HG02973 (cell line): Measurements from ENCODE around the gene CRB2.
"Not testable (repeated sequence)": the region's sequence is repeated elsewhere in the genome, so short reads cannot be mapped to it uniquely, and the experiment has no call there.

ENCODE experiments used
- ATAC-seq: cut with Tn5 transposase; IDR thresholded peaks from one replicate; pipeline ENCODE4 v1.9.1; 2021; ENCODE audit warnings: moderate library complexity; ENCODE audit not compliant: unreplicated experiment

Gene CRB2

GRCh38 chr9:123327697-123328100 is 28.3 kb upstream of the CRB2 start:
- ATAC-seq = no peak

GRCh38 chr9:123329329-123329955 is 26.6 kb upstream of the CRB2 start:
- ATAC-seq = no peak

- no peak for ATAC-seq
These were observed 24.5 kb upstream of the CRB2 start for GRCh38 chr9:123331346-123332060.

GRCh38 chr9:123333058-123333669 is 22.8 kb upstream of the CRB2 start:
- ATAC-seq = not testable (repeated sequence)

GRCh38 chr9:123334639-123335038 is 21.4 kb upstream of the CRB2 start:
- no peak for ATAC-seq

GRCh38 chr9:123335193-123335985 is 20.6 kb upstream of the CRB2 start:
- ATAC-seq = no peak

- no peak for ATAC-seq
These were observed 20.0 kb upstream of the CRB2 start for GRCh38 chr9:123335986-123336329.

GRCh38 chr9:123336449-123336848 is 19.5 kb upstream of the CRB2 start:
- no peak for ATAC-seq

- ATAC-seq = no peak
These were observed 19.0 kb upstream of the CRB2 start for GRCh38 chr9:123336959-123337358.

- no peak for ATAC-seq
These were observed 18.0 kb upstream of the CRB2 start for GRCh38 chr9:123337971-123338370.

- peak; percentile 58 for ATAC-seq
These were observed 17.0 kb upstream of the CRB2 start for GRCh38 chr9:123338710-123339665.

- ATAC-seq = peak; percentile 41
These were observed 16.1 kb upstream of the CRB2 start for GRCh38 chr9:123339666-123340510.

- ATAC-seq = no peak
These were observed 14.2 kb upstream of the CRB2 start for GRCh38 chr9:123341816-123342215.

GRCh38 chr9:123342247-123342646 is 13.8 kb upstream of the CRB2 start:
- no peak for ATAC-seq

- ATAC-seq = peak; percentile 31
These were observed 12.4 kb upstream of the CRB2 start for GRCh38 chr9:123343443-123344191.

- ATAC-seq = no peak
These were observed 11.6 kb upstream of the CRB2 start for GRCh38 chr9:123344192-123344949.

GRCh38 chr9:123345567-123345955 is 10.4 kb upstream of the CRB2 start:
- ATAC-seq = no peak

- no peak for ATAC-seq
These were observed 10.0 kb upstream of the CRB2 start for GRCh38 chr9:123346026-123346425.
